Adipocyte (in vitro differentiated cells): Measurements from ENCODE around the gene MME.
A peak's percentile ranks its signal among the peaks of the same experiment; 100 is the strongest.

Source experiments
- DNase-seq: peaks from one replicate; pipeline ENCODE4 v3.0.0-alpha.2; 2015; ENCODE audit warnings: low read depth
- H3K27me3 ChIP-seq: replicated peaks from 2 replicates; pipeline ENCODE4 v1.7.0; 2013; ENCODE audit warnings: mild to moderate bottlenecking, low read length, moderate library complexity; ENCODE audit not compliant: control insufficient read depth, insufficient read depth
- H3K36me3 ChIP-seq: 2 replicates; pipeline ENCODE4 v1.7.0; 2013; ENCODE audit warnings: low read length, mild to moderate bottlenecking, moderate library complexity; ENCODE audit not compliant: control insufficient read depth, insufficient read depth, severe bottlenecking
- H3K4me1 ChIP-seq: 2 replicates; pipeline ENCODE4 v1.7.0; 2013; ENCODE audit warnings: mild to moderate bottlenecking, low read length, moderate library complexity; ENCODE audit not compliant: control insufficient read depth, insufficient read depth
- H3K4me3 ChIP-seq: 2 replicates; pipeline ENCODE4 v1.7.0; 2013; ENCODE audit warnings: mild to moderate bottlenecking, low read length, moderate library complexity
- H3K9ac ChIP-seq: 2 replicates; pipeline ENCODE4 v1.7.0; 2013; ENCODE audit warnings: mild to moderate bottlenecking, low read length, moderate library complexity
- H3K9me3 ChIP-seq: 2 replicates; pipeline ENCODE4 v1.7.0; 2013; ENCODE audit warnings: mild to moderate bottlenecking, low read length, moderate library complexity; ENCODE audit not compliant: control insufficient read depth

The MME gene

GRCh38 chr3:155138677-155139076 is 58.6 kb downstream of the MME start:
- no peak for DNase-seq
- H3K9me3 ChIP-seq, result no peaks in the 10 kb centered on the region
- no peak overlapping the region for H3K9ac ChIP-seq
- H3K36me3 ChIP-seq, result peaks cover 100% of the 10 kb centered on the region
- H3K4me3 ChIP-seq, result no peak overlapping the region
- no peaks in the 10 kb centered on the region for H3K27me3 ChIP-seq
- no peaks in the 10 kb centered on the region for H3K4me1 ChIP-seq

DNA sequence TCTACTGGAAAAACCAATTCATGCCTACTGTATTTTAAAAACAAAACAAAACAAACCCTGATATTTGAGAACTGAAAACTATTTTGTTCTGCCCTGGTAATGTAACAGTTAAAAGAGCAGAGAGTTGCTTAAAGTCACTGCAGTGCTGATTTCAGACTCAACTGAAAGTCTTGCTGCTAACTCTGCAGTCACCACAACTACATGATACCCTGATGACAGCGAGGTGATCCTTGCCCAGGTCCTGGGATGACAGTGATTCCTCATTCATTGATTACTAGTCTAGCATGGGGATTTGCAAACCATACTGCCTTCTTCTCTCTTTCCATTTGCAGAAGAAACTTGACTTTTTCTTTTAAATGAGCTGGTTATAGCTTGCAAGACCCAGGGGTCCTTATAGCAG is 67.5 kb downstream of the MME start:
- Histone ChIP-seq H3K4me1 (peaks cover 16% of the 10 kb centered on the region), H3K9ac (no peak overlapping the region), H3K4me3 (no peak overlapping the region), H3K27me3 (no peaks in the 10 kb centered on the region), H3K36me3 (peaks cover 100% of the 10 kb centered on the region), H3K9me3 (no peaks in the 10 kb centered on the region)
- no peak for DNase-seq

- DNase-seq, result no peak
- Histone ChIP-seq H3K36me3 (peaks cover 100% of the 10 kb centered on the region), H3K4me3 (no peak overlapping the region), H3K4me1 (peaks cover 28% of the 10 kb centered on the region), H3K27me3 (no peaks in the 10 kb centered on the region), H3K9ac (no peak overlapping the region), H3K9me3 (no peaks in the 10 kb centered on the region)
Observed at GRCh38 chr3:155149494-155149893, 69.4 kb downstream of the MME start.

DNA sequence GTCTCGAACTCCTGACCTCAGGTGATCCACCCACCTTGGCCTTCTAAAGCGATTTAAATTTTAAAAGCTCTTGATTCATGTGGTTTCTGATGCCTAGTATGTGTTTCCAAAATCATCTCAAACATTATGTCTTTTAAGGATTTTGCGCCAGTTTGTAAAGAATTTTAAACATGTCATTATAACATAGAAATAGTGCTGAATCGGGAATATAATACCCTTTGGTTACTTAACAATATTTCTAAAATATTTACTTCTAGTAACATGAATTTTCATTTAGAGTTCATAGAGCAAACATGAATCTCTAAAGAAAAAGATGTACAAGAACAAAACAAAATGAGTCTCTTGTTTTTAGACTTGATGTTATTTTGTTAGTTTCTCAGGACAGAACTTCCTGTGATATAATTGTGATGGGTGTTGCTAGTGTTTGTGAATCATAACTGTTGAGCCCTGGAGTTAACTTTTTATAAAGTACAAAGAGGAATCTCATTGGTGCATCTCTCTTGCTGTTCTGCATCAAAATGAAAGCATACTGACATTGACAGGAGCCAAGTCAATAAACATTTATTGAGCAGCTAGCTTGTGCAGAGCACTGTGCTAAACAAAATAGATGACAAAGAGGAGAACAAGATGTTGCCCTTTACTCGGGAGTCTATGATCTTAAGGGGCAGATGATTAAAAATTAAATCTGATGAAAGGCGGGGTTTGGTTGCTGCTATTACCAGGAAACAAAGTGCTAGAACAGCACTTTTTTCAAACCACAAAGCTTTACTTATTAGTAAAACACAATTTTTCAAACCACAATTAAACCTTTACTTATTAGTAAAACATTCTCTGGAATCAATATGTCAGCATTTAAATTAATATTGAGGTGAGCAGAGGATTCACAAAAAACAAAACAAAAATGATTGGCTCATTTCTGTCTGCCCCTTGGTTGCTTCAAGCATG is 73.4 kb downstream of the MME start:
- H3K36me3 ChIP-seq, result peaks cover 100% of the 10 kb centered on the region
- no peak overlapping the region for H3K9ac ChIP-seq
- DNase-seq, result no peak
- no peaks in the 10 kb centered on the region for H3K27me3 ChIP-seq
- no peak overlapping the region for H3K4me3 ChIP-seq
- H3K4me1 ChIP-seq, result peaks cover 30% of the 10 kb centered on the region
- no peaks in the 10 kb centered on the region for H3K9me3 ChIP-seq

DNA sequence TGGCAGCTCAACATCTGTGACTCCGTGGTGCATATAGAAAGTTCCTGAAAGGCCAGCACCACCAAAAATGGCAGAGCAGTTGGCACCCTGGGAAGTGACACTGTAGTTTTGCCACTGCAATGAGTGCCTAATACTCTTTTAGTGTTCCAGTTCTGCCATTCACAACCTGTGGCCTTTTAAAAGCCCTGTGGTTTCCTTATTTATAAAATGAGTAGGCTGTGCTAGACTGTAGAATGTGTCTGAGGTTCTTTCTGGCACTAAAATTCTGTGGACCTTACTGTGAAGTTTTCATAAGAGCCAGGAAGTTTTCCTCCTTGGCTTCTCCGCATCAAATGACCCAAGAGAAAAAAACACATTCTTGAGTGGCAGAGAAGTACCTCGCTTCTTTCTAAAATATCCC is 74.1 kb downstream of the MME start:
- no peak for DNase-seq
- no peak overlapping the region for H3K4me3 ChIP-seq
- H3K4me1 ChIP-seq, result peaks cover 27% of the 10 kb centered on the region
- no peak overlapping the region for H3K9ac ChIP-seq
- peaks cover 100% of the 10 kb centered on the region for H3K36me3 ChIP-seq
- no peaks in the 10 kb centered on the region for H3K27me3 ChIP-seq
- H3K9me3 ChIP-seq, result no peaks in the 10 kb centered on the region

DNA sequence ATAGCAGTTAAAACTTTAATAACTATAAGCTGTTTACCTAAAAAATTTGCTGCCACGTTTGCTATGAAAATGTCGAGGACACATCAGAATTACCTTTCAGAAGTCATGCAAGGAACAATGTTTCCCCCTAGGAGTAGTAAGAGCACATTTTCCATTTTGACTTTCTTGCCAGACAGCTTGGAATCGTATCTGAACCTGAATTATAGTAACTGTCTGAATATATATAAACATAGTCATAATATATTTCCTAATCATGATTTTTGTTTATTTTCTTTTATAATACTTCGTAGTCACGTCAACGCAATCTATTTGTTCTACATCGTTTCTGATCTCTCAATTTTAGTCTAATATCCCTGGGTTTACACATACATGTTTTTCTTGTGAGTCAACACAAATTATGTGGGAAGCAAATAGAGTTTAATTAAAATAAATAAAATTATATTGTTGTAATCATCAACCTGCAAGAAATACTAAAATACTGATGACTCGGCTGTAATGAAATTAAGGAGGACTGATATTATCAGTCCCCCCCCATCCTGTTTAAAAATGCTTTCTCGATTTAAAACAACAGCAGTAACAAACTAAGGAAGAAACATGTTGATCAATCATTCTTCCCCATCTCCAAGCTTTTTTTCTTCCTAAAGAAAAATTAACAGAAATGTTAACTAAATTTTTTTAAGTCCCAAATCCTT is 78.4 kb downstream of the MME start:
- Histone ChIP-seq H3K27me3 (no peaks in the 10 kb centered on the region), H3K4me1 (peaks cover 12% of the 10 kb centered on the region), H3K4me3 (no peak overlapping the region), H3K36me3 (peaks cover 98% of the 10 kb centered on the region), H3K9ac (no peak overlapping the region), H3K9me3 (no peaks in the 10 kb centered on the region)
- DNase-seq, result peak; percentile 17

- Histone ChIP-seq H3K27me3 (no peaks in the 10 kb centered on the region), H3K4me3 (no peak overlapping the region), H3K4me1 (peaks cover 8% of the 10 kb centered on the region), H3K9ac (no peak overlapping the region), H3K9me3 (no peaks in the 10 kb centered on the region), H3K36me3 (peaks cover 98% of the 10 kb centered on the region)
- no peak for DNase-seq
Observed at GRCh38 chr3:155159301-155159700, 79.2 kb downstream of the MME start.

DNA sequence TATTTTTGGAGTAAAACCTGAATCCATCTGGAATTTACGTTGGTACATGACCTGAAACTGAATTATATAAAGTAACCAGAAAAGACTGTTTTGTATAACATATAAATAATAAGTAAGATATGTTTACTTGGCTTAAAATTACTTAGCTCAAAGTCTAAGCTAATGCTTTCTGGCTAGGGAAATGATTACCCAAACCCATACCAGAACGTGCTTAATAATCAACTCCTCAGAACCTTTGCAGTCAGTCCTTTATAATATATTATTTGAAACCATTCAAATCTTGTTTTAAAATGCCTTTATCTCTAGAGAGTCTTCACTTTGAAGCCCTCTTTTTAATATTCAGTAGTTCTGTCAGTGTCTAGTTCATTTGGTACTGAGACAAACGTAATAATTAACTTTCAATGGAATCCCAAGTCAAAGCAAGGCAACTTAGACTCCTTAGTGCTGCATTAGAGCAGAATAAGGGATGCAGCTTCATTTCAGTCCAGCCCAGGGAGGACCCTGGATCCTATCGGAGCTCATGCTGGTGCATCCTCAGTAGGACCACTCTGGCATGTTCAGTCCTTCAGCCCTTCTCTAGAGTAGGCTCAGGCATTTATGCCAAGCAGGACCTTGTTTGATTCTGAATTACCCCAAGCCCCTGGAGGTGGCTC is 81.6 kb downstream of the MME start:
- H3K36me3 ChIP-seq, result peaks cover 98% of the 10 kb centered on the region
- no peak overlapping the region for H3K4me3 ChIP-seq
- H3K9ac ChIP-seq, result no peak overlapping the region
- peaks cover 11% of the 10 kb centered on the region for H3K4me1 ChIP-seq
- no peak for DNase-seq
- no peaks in the 10 kb centered on the region for H3K9me3 ChIP-seq
- H3K27me3 ChIP-seq, result no peaks in the 10 kb centered on the region

DNA sequence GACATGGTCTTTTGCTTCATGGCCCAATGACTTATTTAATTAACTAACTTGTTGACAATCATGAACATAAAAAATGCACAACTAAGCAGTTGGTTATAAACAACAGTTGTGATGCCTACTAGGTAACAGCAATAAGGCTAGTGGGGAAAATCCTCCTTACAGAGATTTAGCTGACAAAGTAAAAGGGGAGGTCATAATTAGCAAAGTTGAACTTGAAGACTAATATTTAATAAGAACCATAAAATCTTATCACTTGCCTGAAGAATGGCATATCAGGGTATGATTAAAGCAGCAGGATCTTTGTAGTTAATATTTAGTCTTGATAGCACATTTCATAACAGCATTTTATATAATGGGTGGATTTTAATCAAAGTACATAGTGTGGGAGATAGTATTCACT is 84.2 kb downstream of the MME start:
- Histone ChIP-seq H3K4me3 (no peak overlapping the region), H3K9ac (no peak overlapping the region), H3K36me3 (peaks cover 98% of the 10 kb centered on the region), H3K27me3 (no peaks in the 10 kb centered on the region), H3K9me3 (no peaks in the 10 kb centered on the region), H3K4me1 (peaks cover 23% of the 10 kb centered on the region)
- no peak for DNase-seq

DNA sequence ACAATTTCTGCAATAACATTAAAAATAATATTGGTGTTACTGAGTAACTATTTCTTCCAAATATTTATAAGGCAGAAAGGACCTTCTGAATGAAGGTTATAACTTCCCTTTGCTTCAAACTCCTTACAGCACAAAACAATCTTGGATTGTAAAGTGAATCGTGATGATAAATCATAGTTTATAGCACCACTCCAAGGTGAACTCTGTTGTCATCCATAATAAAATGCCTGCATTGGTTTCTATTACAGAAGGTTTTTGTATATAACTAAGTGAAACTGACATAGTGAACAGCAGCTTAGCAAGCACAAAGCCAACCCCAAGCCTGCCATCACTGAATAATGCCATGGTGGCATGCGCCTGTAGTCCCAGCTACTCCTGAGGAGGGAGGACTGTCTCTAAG is 86.3 kb downstream of the MME start:
- H3K36me3 ChIP-seq, result peaks cover 98% of the 10 kb centered on the region
- H3K9ac ChIP-seq, result no peak overlapping the region
- DNase-seq, result no peak
- H3K4me3 ChIP-seq, result no peak overlapping the region
- no peaks in the 10 kb centered on the region for H3K9me3 ChIP-seq
- no peaks in the 10 kb centered on the region for H3K27me3 ChIP-seq
- peaks cover 23% of the 10 kb centered on the region for H3K4me1 ChIP-seq

- Histone ChIP-seq H3K36me3 (peaks cover 100% of the 10 kb centered on the region), H3K9ac (no peak overlapping the region), H3K4me3 (no peak overlapping the region), H3K9me3 (no peaks in the 10 kb centered on the region), H3K27me3 (no peaks in the 10 kb centered on the region), H3K4me1 (peaks cover 25% of the 10 kb centered on the region)
- DNase-seq, result no peak
Observed at GRCh38 chr3:155169197-155169596, 89.1 kb downstream of the MME start.
